ENCODE measurements around the gene PTH1R. TPM values are rescaled to one million over a fixed set of nuclear protein-coding genes. Genes with fewer than 3 reads are reported as not detected.

The PTH1R gene
- polyA plus RNA-seq, 1 donor (not counting 4 experiments of a cell fraction or from before 2014, with no cell fraction given), result not detected

- Histone ChIP-seq H3K4me3 (ENCODE audit: control insufficient read depth in 2 of 3, extremely low read depth in 1 of 3, insufficient read depth in 2 of 3, low read depth in 1 of 3, low read length in 3 of 3) (no peak overlapping the region), H3K27me3 (ENCODE audit: control insufficient read depth, extremely low read depth, insufficient read depth, low read length) (no peaks in the 10 kb centered on the region), H3K79me2 (ENCODE audit: control insufficient read depth, insufficient read depth, low read length) (peaks cover 55% of the 10 kb centered on the region), H3K9me1 (ENCODE audit: control insufficient read depth, extremely low read depth, insufficient read depth, low read length) (peaks cover 9% of the 10 kb centered on the region), H2AFZ (ENCODE audit: control insufficient read depth, low read length) (no peak overlapping the region), H3K27ac (ENCODE audit: control insufficient read depth, insufficient read depth, low read length) (peak overlapping the region; percentile 16), H3K9me3 (ENCODE audit: control insufficient read depth, low read depth, low read length) (no peaks in the 10 kb centered on the region), H4K20me1 (ENCODE audit: control insufficient read depth, extremely low read depth, insufficient read depth, low read length) (no peaks in the 10 kb centered on the region), H3K36me3 (ENCODE audit: control insufficient read depth in 2 of 2, extremely low read depth in 1 of 2, insufficient read depth in 2 of 2, low read length in 2 of 2) (peaks cover 9 to 20% of the 10 kb centered on the region in 2 experiments), H3K4me2 (ENCODE audit: control insufficient read depth, extremely low read depth, insufficient read depth, low read depth, low read length) (no peak overlapping the region), H3K9ac (ENCODE audit: control insufficient read depth, extremely low read depth, insufficient read depth, low read length) (no peak overlapping the region), H3K4me1 (ENCODE audit: control insufficient read depth, extremely low read depth, insufficient read depth, low read length) (peaks cover 47% of the 10 kb centered on the region)
- dilution Hi-C loops (cut with MboI; ENCODE audit: extremely low pct_ligation_motif_present, low sequenced_read_pairs), result no loop called here
- FAIRE-seq, result no peak
- TF ChIP-seq CTCF (optimal IDR thresholded peaks at IDR 0.05 in 1 of 3, IDR thresholded peaks at IDR 0.05 in 1 of 3, conservative IDR thresholded peaks at IDR 0.05 in 1 of 3; ENCODE audit: extremely low read depth in 1 of 3, insufficient read depth in 2 of 3, low read length in 3 of 3), result no peak
- no peak for DNase-seq (ENCODE audit: low read depth, low spot score)
Measured at GRCh38 chr3:46930945-46931403, 53.5 kb downstream of the PTH1R start.

- FAIRE-seq, result no peak
- H3K4me2 ChIP-seq (ENCODE audit: control insufficient read depth, extremely low read depth, insufficient read depth, low read depth, low read length), result peak overlapping the region; percentile 27
- no peak for TF ChIP-seq EZH2 (IDR thresholded peaks at IDR 0.05; ENCODE audit: low read length)
- no peak for TF ChIP-seq CTCF (optimal IDR thresholded peaks at IDR 0.05 in 1 of 3, IDR thresholded peaks at IDR 0.05 in 1 of 3, conservative IDR thresholded peaks at IDR 0.05 in 1 of 3; ENCODE audit: extremely low read depth in 1 of 3, insufficient read depth in 2 of 3, low read length in 3 of 3)
- peaks cover 55% of the 10 kb centered on the region for H3K79me2 ChIP-seq (ENCODE audit: control insufficient read depth, insufficient read depth, low read length)
- dilution Hi-C loops (cut with MboI; ENCODE audit: extremely low pct_ligation_motif_present, low sequenced_read_pairs), result no loop called here
- no peaks in the 10 kb centered on the region for H4K20me1 ChIP-seq (ENCODE audit: control insufficient read depth, extremely low read depth, insufficient read depth, low read length)
- H3K27me3 ChIP-seq (ENCODE audit: control insufficient read depth, extremely low read depth, insufficient read depth, low read length), result no peaks in the 10 kb centered on the region
- H3K9me3 ChIP-seq (ENCODE audit: control insufficient read depth, low read depth, low read length), result no peaks in the 10 kb centered on the region
- H3K36me3 ChIP-seq (ENCODE audit: control insufficient read depth in 2 of 2, extremely low read depth in 1 of 2, insufficient read depth in 2 of 2, low read length in 2 of 2), result peaks cover 6 to 21% of the 10 kb centered on the region in 2 experiments
- peak overlapping the region; percentile 1 for H3K9ac ChIP-seq (ENCODE audit: control insufficient read depth, extremely low read depth, insufficient read depth, low read length)
- H3K4me1 ChIP-seq (ENCODE audit: control insufficient read depth, extremely low read depth, insufficient read depth, low read length), result peaks cover 53% of the 10 kb centered on the region
- peak overlapping the region; percentile 21 for H3K27ac ChIP-seq (ENCODE audit: control insufficient read depth, insufficient read depth, low read length)
- H2AFZ ChIP-seq (ENCODE audit: control insufficient read depth, low read length), result no peak overlapping the region
- DNase-seq (ENCODE audit: low read depth, low spot score), result no peak
- H3K4me3 ChIP-seq (ENCODE audit: control insufficient read depth in 2 of 3, extremely low read depth in 1 of 3, insufficient read depth in 2 of 3, low read depth in 1 of 3, low read length in 3 of 3), result no peak overlapping the region
- peaks cover 9% of the 10 kb centered on the region for H3K9me1 ChIP-seq (ENCODE audit: control insufficient read depth, extremely low read depth, insufficient read depth, low read length)
Measured at GRCh38 chr3:46931631-46932331, 54.3 kb downstream of the PTH1R start.
